ENCODE results near the gene HNRNPLL. TPM values are rescaled to one million over a fixed set of nuclear protein-coding genes. Genes with fewer than 3 reads are reported as not detected.

Gene HNRNPLL
- total and polyA plus RNA-seq, 2 donors = 24.1 to 54.0 TPM

DNA sequence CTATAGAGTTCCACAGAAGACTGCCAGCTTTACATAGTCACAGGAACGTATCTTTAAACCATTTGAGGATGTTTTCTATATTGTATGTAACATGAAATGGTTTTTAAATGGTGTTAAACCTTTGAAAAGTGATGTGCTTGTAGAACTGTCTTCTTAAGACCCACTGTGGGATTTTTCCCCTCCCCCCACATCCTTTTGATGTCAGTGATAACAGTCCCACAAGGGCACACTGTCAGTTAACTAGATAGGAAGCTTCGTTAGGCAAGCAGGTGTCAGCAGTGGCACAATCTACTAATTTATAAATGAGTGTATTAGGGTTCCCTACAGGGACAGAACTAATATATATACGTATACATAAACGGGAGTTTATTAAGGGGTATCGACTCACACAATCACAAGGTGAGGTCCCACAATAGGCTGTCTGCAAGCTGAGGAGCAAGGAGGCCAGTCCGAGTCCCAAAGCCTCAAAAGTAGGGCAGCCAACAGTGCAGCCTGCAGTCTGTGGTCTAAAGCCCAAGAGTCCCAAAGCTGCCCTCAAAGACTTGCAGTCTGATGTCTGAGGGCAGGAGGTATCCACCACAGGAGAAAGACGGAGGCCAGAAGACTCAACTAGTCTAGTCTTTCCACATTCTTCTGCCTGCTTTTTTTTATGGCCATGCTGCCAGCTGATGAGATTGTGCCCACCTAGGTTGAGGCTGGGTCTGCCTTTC is 23.8 kb upstream of the HNRNPLL start:
- Histone ChIP-seq H3K27me3 (ENCODE audit: control insufficient read depth in 2 of 2, insufficient read depth in 1 of 2, low read length in 1 of 2) (no peaks in the 10 kb centered on the region), H3K36me3 (ENCODE audit: control insufficient read depth in 2 of 2, insufficient read depth in 2 of 2, low read length in 1 of 2) (no peaks in the 10 kb centered on the region), H3K4me1 (ENCODE audit: control insufficient read depth in 2 of 2, insufficient read depth in 2 of 2, low read length in 2 of 2) (peaks cover 17 to 41% of the 10 kb centered on the region in 2 donors), H3K27ac (ENCODE audit: low read depth in 1 of 2, low read length in 1 of 2) (peak overlapping the region; percentile 82 to 94), H3K9me3 (ENCODE audit: control insufficient read depth in 2 of 2, insufficient read depth in 1 of 2, low read length in 1 of 2) (no peaks in the 10 kb centered on the region), H3K4me3 (ENCODE audit: low read length in 2 of 2) (peak overlapping the region in 1 of 2 donors; percentile 26)
- 19% methylated on average over 7 of the region's 7 CpGs for WGBS
- peak; percentile 82 to 98 (median 94) for DNase-seq (ENCODE audit: low read depth in 6 of 9, low spot score in 9 of 9)

DNA sequence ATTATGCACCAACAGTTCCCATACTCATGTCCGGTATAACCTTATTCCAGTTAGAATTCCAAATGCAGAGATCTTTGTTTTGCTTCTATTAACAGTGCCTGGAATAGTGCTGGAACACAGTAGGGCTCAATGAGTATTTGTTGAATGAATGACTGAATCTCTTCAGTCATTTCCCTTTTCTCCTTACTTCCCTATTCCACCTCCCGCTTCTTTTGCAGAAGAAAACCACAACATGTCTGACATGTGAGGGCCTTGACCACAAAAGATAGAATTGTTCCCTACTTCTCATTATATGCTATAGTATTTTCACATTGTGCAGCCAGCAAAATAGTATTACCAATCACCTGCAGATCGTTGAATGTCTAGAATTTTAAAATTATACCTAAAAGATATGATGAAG is 19.5 kb upstream of the HNRNPLL start:
- H3K27me3 ChIP-seq (ENCODE audit: control insufficient read depth in 2 of 2, insufficient read depth in 1 of 2, low read length in 1 of 2) = no peaks in the 10 kb centered on the region
- peaks cover 17 to 44% of the 10 kb centered on the region in 2 donors for H3K4me1 ChIP-seq (ENCODE audit: control insufficient read depth in 2 of 2, insufficient read depth in 2 of 2, low read length in 2 of 2)
- DNase-seq (ENCODE audit: low read depth in 6 of 9, low spot score in 9 of 9) = peak in 1 of 9 donors; percentile 32
- 22% methylated on average over 3 of the region's 3 CpGs for WGBS
- H3K9me3 ChIP-seq (ENCODE audit: control insufficient read depth in 2 of 2, insufficient read depth in 1 of 2, low read length in 1 of 2) = no peaks in the 10 kb centered on the region
- no peaks in the 10 kb centered on the region for H3K36me3 ChIP-seq (ENCODE audit: control insufficient read depth in 2 of 2, insufficient read depth in 2 of 2, low read length in 1 of 2)
- H3K4me3 ChIP-seq (ENCODE audit: low read length in 2 of 2) = no peak overlapping the region
- H3K27ac ChIP-seq (ENCODE audit: low read depth in 1 of 2, low read length in 1 of 2) = no peak overlapping the region

DNA sequence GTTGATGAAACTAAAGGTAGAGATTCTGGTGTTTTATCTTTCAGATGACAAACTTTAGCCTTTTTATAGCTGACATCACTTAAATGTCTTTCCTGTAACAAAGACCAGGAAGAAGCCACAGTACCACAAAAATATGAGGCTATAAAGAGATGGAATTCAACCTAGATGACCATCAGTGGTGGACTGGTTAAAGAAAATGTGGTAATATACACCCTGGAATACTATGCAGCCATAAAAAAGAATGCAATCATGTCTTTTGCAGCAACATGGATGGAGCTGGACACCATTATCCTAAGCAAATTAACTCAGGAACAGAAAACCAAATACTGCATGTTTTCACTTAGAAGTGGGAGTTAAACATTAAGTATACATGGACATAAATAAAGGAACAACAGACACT is 18.3 kb upstream of the HNRNPLL start:
- Histone ChIP-seq H3K36me3 (ENCODE audit: control insufficient read depth in 2 of 2, insufficient read depth in 2 of 2, low read length in 1 of 2) (no peaks in the 10 kb centered on the region), H3K9me3 (ENCODE audit: control insufficient read depth in 2 of 2, insufficient read depth in 1 of 2, low read length in 1 of 2) (no peaks in the 10 kb centered on the region), H3K4me1 (ENCODE audit: control insufficient read depth in 2 of 2, insufficient read depth in 2 of 2, low read length in 2 of 2) (peaks cover 9 to 33% of the 10 kb centered on the region in 2 donors), H3K27me3 (ENCODE audit: control insufficient read depth in 2 of 2, insufficient read depth in 1 of 2, low read length in 1 of 2) (no peaks in the 10 kb centered on the region), H3K4me3 (ENCODE audit: low read length in 2 of 2) (no peak overlapping the region), H3K27ac (ENCODE audit: low read depth in 1 of 2, low read length in 1 of 2) (no peak overlapping the region)
- DNase-seq (ENCODE audit: low read depth in 6 of 9, low spot score in 9 of 9) = no peak

DNA sequence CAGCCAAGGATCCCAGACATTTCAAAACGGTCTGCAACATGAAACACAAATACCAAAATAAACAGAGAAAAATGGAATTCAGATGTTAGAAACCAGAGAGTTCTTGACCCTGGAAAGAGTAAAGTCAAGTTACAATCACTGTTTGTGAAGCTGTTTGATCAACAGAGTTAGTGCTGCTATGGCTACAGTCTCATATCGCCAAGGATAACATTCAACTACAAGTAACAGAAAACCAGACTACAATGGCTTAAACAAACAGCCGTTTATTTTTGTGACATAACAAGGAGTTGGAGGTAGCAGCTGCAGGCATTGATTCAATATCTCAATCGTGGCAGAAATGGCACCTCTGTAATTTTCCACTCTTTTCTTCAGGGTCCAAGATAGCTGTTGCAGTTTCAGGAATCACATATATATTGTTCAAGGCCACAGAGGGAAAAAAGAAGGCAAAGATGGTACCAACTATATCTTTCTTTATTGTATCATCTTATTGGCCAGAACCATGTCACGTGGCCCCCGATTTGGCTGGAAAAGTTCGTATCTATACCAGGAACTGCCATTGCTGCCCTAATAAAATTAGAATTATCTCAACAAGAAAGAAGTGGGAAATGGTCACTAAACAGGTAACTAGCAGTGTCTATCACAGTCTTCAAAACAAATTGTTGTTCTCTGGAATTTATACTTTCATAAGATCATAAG is 17.7 kb upstream of the HNRNPLL start:
- Histone ChIP-seq H3K36me3 (ENCODE audit: control insufficient read depth in 2 of 2, insufficient read depth in 2 of 2, low read length in 1 of 2) (no peaks in the 10 kb centered on the region), H3K4me3 (ENCODE audit: low read length in 2 of 2) (no peak overlapping the region), H3K27me3 (ENCODE audit: control insufficient read depth in 2 of 2, insufficient read depth in 1 of 2, low read length in 1 of 2) (no peaks in the 10 kb centered on the region), H3K27ac (ENCODE audit: low read depth in 1 of 2, low read length in 1 of 2) (no peak overlapping the region), H3K9me3 (ENCODE audit: control insufficient read depth in 2 of 2, insufficient read depth in 1 of 2, low read length in 1 of 2) (no peaks in the 10 kb centered on the region), H3K4me1 (ENCODE audit: control insufficient read depth in 2 of 2, insufficient read depth in 2 of 2, low read length in 2 of 2) (peaks cover 9 to 28% of the 10 kb centered on the region in 2 donors)
- WGBS = 88% methylated on average over 7 of the region's 7 CpGs
- peak in 1 of 9 donors; percentile 26 for DNase-seq (ENCODE audit: low read depth in 6 of 9, low spot score in 9 of 9)

- DNase-seq (ENCODE audit: low read depth in 6 of 9, low spot score in 9 of 9) = peak in 1 of 9 donors; percentile 21
- WGBS = 69% methylated on average over 4 of the region's 4 CpGs
- Histone ChIP-seq H3K36me3 (ENCODE audit: control insufficient read depth in 2 of 2, insufficient read depth in 2 of 2, low read length in 1 of 2) (no peaks in the 10 kb centered on the region), H3K4me1 (ENCODE audit: control insufficient read depth in 2 of 2, insufficient read depth in 2 of 2, low read length in 2 of 2) (peaks cover 6 to 20% of the 10 kb centered on the region in 2 donors), H3K27ac (ENCODE audit: low read depth in 1 of 2, low read length in 1 of 2) (no peak overlapping the region), H3K27me3 (ENCODE audit: control insufficient read depth in 2 of 2, insufficient read depth in 1 of 2, low read length in 1 of 2) (no peaks in the 10 kb centered on the region), H3K4me3 (ENCODE audit: low read length in 2 of 2) (no peak overlapping the region), H3K9me3 (ENCODE audit: control insufficient read depth in 2 of 2, insufficient read depth in 1 of 2, low read length in 1 of 2) (no peaks in the 10 kb centered on the region)
Observed at GRCh38 chr2:38619458-38620164, 16.9 kb upstream of the HNRNPLL start.

DNA sequence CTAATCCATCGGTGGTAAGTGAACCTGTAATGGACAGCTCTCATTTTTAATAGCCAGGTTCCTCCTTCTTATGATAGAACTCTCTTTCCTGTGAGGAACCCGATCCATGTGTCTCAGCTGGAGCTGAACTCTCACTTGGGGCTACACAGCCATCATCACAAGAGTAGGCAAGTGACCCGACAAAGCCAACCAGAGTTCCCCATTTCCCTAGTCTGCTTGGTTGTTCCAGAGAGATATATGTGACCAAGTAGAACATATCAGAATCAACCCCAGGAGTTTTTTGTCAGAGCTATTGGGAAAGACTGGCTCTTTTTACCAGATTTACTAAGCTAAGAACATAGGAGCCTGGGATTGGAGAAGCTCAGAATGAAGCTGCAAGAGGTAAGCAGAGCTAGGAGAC is 14.6 kb upstream of the HNRNPLL start:
- H3K4me1 ChIP-seq (ENCODE audit: control insufficient read depth in 2 of 2, insufficient read depth in 2 of 2, low read length in 2 of 2) = peaks cover 6 to 11% of the 10 kb centered on the region in 2 donors
- H3K27me3 ChIP-seq (ENCODE audit: control insufficient read depth in 2 of 2, insufficient read depth in 1 of 2, low read length in 1 of 2) = no peaks in the 10 kb centered on the region
- H3K9me3 ChIP-seq (ENCODE audit: control insufficient read depth in 2 of 2, insufficient read depth in 1 of 2, low read length in 1 of 2) = no peaks in the 10 kb centered on the region
- H3K27ac ChIP-seq (ENCODE audit: low read depth in 1 of 2, low read length in 1 of 2) = no peak overlapping the region
- no peak overlapping the region for H3K4me3 ChIP-seq (ENCODE audit: low read length in 2 of 2)
- no peaks in the 10 kb centered on the region for H3K36me3 ChIP-seq (ENCODE audit: control insufficient read depth in 2 of 2, insufficient read depth in 2 of 2, low read length in 1 of 2)
- DNase-seq (ENCODE audit: low read depth in 6 of 9, low spot score in 9 of 9) = no peak
- WGBS = 96% methylated on average over 3 of the region's 3 CpGs

- H3K4me3 ChIP-seq (ENCODE audit: low read length in 2 of 2) = no peak overlapping the region
- no peaks in the 10 kb centered on the region for H3K36me3 ChIP-seq (ENCODE audit: control insufficient read depth in 2 of 2, insufficient read depth in 2 of 2, low read length in 1 of 2)
- no peaks in the 10 kb centered on the region for H3K9me3 ChIP-seq (ENCODE audit: control insufficient read depth in 2 of 2, insufficient read depth in 1 of 2, low read length in 1 of 2)
- WGBS = 86% methylated on average over 1 of the region's 1 CpG
- no peaks in the 10 kb centered on the region for H3K27me3 ChIP-seq (ENCODE audit: control insufficient read depth in 2 of 2, insufficient read depth in 1 of 2, low read length in 1 of 2)
- no peak for DNase-seq (ENCODE audit: low read depth in 6 of 9, low spot score in 9 of 9)
- peaks cover 2 to 6% of the 10 kb centered on the region in 2 donors for H3K4me1 ChIP-seq (ENCODE audit: control insufficient read depth in 2 of 2, insufficient read depth in 2 of 2, low read length in 2 of 2)
- H3K27ac ChIP-seq (ENCODE audit: low read depth in 1 of 2, low read length in 1 of 2) = no peak overlapping the region
Observed at GRCh38 chr2:38615237-38615636, 12.5 kb upstream of the HNRNPLL start.

DNA sequence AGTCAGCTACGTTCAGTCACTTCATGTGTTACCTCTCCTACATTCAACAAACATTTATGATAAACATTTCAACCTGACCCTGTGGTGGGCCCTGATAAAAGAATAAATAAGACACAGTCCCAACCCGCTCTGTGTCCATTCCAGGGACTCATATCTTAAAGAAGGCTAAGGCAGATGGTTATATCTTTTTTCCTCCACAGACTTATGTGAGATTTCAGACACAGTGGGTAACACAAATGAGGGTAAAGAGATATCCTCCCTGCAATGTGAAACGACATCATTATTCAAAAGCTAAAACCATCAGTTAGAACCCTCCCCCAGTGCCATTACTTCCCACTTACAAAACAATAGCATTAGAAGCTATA is 11.1 kb upstream of the HNRNPLL start:
- Histone ChIP-seq H3K9me3 (ENCODE audit: control insufficient read depth in 2 of 2, insufficient read depth in 1 of 2, low read length in 1 of 2) (no peaks in the 10 kb centered on the region), H3K4me1 (ENCODE audit: control insufficient read depth in 2 of 2, insufficient read depth in 2 of 2, low read length in 2 of 2) (no peaks in the 10 kb centered on the region), H3K27ac (ENCODE audit: low read depth in 1 of 2, low read length in 1 of 2) (no peak overlapping the region), H3K4me3 (ENCODE audit: low read length in 2 of 2) (no peak overlapping the region), H3K36me3 (ENCODE audit: control insufficient read depth in 2 of 2, insufficient read depth in 2 of 2, low read length in 1 of 2) (no peaks in the 10 kb centered on the region), H3K27me3 (ENCODE audit: control insufficient read depth in 2 of 2, insufficient read depth in 1 of 2, low read length in 1 of 2) (no peaks in the 10 kb centered on the region)
- DNase-seq (ENCODE audit: low read depth in 6 of 9, low spot score in 9 of 9) = no peak
- WGBS = 78% methylated on average over 3 of the region's 3 CpGs

Measured in thymus (tissue), 11 donors.